ENCODE data around the gene CBX8.

CBX8 gene

DNA sequence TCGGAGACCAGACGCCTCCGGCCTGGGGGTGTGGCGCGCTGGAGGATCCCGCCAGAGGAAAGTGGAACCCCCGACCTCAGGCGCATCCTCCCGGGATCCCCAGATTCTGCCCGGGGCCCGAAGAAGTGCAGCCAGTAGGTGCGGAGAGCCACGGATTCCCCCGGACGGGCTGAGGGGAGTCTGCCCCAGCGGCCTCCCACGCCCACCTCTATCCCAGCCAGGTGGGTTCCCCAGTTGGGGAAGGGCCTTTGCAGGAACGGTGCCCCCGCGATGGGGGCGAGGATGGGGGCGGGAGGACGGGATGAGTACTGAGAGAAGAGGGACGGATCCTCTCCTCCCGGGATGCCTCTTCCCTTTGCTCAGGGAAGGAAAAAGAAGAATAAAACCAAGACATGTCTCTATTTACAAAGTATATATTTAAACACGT is 5.1 kb downstream of the CBX8 start:
- DNase-seq: no peak

DNA sequence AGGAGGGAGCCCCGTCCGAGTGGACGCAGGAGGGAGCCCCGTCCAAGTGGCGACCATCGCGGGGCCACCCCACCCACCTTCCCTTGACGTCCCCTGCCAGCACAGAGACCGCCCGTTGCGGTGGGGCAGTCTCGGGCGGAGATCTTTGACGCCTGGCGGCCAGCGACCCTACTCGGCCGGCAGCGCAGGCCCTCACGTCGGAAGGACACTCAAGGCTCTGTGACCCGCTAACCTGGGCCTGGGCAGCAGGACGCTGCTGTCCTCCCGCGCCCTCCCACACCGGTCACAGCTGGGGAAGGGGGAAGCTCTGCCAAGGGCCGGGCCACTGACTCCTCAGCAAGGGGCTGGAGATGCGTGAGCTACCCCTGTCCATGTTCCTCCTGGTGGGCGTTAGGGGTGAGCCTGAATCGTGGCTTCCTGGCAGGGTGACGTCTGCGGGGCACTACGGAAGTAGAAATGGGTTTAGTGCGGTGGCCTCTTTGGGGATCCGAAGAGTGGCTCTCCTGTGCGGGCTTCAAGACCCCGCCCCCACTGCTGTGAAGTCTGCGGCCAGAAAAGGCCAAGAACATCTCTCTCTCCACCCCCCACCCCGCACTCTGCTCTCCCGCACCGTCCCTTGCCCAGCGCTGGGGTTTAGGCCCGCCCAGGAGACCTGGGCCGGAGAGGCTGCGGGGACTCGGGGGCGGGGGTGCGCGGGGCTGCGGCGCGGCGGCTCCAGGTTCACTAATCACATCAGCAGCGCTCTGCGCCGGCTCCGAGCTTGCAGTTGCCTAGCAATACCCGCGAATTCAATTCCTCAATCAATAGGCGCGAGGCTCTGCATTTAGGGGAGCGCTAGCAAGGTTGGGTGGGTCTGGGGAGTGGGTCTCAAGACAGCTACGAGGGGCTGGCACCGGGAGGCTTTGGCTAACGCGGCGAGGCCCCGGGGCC is 5.8 kb downstream of the CBX8 start:
- no peak for DNase-seq

DNA sequence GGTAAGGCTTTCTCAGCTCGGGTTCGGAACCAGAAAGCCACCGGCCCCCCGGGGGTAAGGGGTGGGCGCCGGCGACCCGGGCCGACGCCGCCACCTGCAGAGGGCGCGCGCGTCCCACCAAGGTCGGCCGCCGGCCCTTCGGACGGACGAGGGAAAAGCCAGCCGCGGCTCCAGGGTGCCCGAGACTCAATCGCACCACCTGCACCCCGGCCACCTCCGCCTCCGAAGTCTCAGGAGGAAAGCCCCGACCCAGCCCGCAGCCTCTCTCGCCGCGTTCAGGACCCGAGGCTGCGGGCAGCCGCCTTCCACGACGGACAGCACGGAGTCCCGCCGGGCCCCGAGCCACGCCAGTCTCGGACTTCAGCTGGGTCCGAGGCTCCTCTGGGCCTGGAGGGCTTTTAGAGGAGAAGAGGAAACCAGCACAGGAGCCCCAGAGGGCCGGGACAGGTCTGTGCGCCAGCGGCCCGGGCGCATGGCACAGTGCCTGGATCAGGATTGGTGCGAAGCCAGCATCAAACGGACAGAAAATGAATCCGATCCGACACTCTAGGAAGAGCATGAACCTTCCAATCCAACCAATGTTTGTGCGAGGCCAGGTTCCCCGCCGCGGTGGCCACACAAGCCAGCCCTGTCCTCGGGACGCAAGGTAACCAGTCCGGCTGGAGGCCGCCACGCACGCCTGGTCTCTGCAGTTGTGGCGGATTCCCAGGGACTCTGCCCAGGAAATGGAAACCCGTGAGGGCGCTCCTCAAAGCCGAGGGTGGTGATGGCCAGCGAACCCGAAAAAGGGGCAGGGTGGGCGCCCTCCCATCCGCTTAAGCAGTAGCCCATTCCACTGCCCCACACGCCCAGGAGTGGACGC is 6.7 kb downstream of the CBX8 start:
- DNase-seq: no peak

DNA sequence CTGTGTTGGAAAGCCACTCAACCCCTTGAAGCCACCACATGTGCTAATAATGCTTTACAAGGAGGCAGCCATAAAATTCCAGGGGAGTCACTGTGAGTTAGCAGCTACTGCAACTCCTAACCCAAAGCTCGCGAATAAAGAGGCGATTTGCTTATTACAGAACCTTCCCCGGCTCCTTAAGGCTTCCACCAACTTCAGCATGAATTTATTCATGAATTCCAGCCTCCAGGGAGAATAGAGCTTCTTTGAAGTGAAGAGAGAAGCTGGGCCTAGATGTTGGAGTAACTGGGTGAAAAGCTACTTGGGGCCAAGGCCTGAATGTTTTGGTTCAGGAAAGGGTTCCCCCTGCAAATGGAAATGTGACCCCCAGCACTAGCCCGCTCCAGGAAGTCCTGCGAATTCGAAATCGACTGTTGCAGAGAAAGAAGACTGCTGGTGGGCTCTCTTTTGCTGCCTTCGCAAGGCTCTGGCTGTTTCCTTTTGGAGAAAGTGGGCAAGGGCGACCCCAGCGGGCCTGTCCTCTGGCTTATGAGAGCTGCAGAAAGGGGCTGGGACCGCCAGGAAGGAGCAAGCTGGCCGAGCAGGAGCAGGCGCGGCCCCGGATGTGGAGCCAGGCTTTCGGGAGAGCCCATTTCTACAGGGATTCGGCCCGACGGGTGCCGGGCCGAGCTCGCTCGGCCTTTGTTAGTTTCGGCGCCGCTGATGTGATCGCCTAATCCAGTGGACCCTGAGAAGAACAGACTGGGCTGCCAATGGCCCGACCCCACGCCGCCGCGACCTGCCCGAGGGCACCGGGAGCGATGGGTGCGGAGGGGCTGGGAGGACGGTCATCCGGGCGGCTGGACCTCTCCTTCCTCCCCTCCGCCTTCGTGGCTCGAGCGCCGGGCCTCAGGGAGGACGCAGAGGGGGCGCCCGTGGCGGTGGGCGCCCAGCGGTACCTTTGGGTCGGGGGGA is 7.6 kb downstream of the CBX8 start:
- DNase-seq: no peak

DNA sequence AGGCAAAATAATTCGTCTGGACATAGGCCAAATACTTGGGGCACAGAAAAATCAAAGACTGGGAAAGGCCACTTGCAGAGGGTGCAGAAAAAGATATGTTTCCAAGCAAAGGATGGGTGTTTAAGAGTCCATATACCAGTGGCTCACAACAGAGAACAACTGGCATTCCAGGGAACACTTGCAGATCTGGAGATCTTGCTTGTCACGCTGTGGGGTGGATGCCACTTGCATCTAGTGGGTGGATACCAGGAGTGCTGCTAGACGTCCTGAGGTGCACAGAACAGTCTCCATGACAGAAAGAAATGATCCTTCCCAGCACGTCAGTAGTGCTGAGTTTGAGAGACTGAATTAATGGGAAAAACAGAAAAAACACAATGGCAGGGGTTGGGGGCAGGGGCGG is 8.4 kb downstream of the CBX8 start:
- no peak for DNase-seq

DNA sequence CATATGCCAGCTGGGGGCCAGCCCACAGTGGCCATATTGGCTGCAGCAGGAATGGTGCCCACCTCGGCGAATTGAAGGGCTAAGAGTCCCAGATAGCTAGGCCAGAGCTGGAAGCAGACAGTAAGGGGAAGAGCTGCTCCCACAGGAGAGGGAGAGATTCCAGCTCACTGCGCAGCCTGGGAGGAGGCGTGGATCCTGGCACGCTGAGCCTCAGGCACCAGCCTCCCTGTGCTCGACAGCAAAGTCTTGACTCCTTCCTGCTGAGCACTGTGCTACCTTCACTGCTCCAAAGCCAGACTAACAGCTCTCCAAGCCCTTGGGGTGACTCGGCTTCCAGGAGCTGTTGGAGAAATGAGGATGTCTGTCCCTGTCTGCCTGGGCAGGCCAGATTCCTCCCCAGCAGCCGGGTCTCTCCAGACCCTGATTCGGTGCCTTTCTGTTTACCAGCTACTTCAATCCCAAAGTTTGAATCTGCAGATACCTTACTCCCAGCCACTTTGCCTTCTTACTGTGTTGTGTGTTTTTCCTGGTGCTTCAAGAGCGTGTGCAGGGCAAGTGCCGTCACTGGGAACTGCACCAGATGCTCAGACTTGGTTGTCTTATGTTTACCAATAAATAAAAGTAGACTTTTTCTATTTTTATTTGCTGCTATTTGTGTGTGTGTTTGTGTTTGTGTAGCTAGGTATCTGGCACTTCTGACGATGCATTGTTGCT is 9.8 kb downstream of the CBX8 start:
- DNase-seq: no peak

DNA sequence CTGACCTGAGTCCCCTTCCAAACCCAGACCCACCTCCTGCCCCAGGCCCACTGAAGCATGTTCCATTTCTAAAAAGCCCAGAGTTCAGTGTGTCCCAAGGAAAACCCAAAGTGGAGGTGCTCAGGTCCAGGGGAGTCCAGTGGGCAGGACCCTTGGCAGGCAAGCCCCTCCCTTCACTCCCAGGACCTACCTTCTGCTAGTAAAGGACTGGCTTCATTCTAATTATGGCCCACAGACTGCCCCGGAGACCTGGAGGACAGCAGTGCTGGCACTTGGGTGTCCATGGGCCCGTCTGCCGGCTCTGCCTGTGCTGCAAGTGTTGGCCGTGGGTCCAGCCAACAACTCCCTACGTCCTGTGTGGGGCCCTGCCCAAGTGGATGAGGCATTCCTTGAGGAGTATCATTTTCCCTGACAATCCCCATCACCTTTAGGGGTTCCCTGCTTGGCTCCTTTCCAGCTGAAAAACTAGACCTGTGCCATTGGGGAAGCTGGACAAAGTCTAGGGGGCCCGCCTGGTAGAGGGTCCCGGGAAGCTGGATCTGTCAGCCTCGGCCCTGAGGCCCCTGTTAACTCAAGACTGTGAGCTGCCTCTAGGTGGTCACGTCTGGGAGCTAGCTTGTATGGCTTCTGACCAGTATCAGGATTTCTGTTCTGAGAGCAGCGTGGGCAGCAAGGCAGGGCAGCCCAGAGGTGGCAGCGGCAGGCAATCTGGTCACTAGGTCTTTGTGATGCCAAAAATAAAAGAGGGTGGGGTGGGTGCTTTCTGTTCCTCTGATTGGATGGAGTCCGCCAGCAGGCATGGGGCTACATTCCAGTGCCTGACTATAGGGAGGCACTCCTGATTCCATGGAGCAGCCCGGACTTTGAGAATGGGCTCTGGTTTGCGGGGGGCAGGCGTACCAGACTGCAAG is 10.7 kb downstream of the CBX8 start:
- no peak for DNase-seq

DNA sequence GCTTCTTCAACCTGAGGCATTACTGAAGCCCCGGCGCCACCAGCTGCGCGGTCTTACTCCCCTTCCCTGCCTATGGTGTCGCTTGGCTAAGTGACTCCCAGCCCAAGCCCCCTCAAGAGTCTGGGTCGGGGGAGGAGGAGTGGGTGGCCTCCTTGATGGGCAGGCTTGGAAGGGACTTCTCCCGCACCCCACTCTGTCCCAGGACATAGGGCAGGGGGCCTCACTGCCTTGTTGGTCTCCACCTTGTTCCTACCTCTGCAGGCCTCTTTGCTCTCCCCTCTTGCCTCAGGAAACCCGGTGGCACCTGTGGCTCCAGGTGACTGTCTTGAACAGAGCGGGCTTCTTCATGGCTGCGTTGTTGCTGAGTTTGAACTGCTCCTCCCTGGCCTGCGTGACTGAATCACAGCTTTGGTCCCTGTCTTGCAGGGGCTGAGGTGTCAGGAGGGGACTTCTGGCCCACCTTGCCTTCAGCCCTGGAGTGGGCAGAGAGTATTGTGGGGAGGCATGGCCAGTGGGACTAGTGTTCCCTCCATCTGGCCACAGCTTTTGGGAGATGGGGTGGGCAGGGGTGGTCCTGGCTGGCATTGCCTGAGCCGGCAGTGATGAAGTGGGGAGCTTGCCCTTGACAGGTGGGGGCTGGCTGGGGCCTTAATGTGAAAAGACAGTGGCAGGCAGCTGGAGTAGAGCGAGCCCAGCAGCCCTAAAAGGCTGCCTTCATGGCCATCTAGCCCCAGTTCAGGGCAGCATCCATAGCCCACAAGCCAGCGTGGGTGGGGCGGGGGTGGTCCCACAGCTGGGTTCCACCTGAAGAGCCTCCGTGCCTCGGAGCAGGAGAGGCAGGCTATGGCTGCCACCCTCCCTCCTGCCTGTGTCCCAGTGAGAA is 11.6 kb downstream of the CBX8 start:
- DNase-seq: no peak

DNA sequence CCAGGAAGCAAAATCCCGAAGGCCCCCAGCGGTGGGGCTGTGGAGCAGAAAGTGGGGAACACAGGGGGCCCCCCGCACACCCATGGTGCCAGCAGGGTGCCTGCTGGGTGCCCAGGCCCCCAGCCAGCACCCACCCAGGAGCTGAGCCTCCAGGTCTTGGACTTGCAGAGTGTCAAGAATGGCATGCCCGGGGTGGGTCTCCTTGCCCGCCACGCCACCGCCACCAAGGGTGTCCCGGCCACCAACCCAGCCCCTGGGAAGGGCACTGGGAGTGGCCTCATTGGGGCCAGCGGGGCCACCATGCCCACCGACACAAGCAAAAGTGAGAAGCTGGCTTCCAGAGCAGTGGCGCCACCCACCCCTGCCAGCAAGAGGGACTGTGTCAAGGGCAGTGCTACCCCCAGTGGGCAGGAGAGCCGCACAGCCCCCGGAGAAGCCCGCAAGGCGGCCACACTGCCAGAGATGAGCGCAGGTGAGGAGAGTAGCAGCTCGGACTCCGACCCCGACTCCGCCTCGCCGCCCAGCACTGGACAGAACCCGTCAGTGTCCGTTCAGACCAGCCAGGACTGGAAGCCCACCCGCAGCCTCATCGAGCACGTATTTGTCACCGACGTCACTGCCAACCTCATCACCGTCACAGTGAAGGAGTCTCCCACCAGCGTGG is 12.4 kb downstream of the CBX8 start:
- DNase-seq: no peak

DNA sequence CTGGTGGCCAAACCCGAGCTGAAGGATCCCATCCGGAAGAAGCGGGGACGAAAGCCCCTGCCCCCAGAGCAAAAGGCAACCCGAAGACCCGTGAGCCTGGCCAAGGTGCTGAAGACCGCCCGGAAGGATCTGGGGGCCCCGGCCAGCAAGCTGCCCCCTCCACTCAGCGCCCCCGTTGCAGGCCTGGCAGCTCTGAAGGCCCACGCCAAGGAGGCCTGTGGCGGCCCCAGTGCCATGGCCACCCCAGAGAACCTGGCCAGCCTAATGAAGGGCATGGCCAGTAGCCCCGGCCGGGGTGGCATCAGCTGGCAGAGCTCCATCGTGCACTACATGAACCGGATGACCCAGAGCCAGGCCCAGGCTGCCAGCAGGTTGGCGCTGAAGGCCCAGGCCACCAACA is 13.0 kb downstream of the CBX8 start:
- DNase-seq: no peak

DNA sequence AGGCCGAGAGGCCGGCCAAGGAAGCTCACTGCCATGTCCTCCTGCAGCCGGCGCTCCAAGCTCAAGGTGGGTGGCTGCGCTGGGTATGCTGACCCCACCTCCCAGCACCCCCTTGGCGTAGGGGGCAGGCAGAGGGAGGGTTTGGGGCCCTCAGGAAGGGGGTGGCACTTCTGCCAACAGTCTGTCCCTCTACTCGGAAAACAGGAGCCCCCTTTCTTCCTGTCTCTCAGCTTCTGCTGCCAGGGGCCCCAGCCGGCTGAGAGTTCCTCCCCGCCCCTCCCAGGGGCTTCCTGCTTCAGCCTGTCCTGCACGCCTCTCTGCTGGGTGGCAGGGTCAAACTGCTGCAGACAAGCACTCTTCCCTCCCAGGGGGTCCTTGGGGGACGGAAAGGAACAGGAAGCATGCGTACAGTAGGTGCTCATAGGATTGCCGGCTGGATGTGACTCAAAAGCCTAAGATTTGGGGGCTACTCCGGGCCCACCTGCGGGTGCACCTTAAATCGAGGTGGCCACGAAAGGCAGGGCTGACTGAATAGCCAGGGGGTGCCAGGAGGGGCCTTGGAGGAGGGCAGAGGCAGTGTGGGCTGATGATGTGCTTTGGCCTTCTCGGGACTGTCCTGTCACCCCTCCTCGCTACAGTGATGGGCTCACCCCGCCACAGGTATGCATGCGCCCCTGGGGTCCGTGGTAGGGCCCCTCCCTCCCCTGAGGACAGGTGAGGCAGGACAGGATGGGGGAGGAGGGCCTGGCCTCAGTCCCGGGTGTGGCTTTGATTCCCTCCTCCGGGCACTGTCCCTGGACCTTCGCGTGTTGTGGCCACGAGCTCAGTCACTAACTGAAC is 14.9 kb downstream of the CBX8 start:
- DNase-seq: no peak

DNA sequence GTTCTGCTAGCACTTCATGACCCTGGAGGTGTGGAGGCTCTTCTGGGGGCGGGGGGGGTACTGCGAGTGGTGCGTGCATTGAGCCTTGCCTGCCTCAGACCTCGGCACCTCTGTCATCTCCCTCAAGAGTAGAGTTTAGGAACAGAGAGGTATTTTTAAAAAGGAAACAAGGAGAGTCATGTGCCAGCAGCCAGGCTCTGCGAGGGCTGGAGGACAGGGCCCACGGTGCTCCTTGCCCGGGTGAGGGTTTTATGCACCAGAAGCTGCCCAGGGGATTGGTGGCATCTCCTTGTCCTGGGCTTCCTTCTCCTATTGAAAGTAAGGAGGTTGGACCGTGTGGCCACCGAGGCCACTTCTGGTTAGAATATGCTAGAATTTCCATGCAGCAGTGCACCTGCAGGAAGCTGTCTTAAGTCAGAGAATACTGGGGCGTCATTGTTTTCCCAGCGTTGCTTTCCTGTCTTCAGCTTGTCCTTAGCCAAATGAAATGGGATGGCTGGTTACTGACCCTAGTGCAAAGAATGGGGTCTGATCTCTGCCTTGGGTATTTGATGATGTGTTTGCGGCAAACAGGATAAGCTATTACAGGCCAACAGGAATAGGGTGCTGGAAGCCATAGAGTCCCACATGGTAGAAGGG is 15.7 kb downstream of the CBX8 start:
- DNase-seq: no peak

DNA sequence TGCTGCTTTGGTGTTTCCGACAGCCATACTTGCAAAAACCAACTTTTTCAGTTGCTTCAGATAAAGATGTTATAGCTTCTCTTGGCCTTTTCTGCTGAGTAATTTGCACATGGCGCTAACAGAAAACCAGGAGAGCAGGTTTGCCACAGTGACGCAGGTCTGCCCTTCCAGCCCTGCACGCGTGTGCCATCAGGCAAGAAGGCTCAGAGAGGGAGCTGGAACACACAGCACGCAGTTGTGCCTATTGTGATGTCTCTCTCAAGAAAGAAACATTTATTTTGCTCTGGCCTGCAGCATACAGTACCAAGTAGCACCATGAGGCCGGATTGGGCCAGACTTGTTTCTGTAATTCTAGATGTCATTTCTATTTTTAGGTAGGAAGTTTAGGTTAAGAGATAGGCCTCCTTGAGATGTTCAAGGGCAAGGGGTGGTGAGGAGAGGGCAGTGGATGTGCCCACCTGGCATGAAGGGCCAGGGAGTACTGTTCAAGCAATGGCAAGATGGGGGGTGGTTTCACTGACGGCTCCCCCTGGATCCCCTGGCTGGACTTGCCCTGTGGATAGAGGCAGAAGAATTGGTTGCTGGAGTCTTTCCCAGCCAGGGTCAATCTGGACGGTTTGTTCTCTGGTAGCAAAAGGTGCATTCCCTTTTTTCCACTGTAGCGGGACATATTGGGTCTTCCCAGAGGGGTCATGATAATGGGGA is 17.1 kb downstream of the CBX8 start:
- DNase-seq: no peak

DNA sequence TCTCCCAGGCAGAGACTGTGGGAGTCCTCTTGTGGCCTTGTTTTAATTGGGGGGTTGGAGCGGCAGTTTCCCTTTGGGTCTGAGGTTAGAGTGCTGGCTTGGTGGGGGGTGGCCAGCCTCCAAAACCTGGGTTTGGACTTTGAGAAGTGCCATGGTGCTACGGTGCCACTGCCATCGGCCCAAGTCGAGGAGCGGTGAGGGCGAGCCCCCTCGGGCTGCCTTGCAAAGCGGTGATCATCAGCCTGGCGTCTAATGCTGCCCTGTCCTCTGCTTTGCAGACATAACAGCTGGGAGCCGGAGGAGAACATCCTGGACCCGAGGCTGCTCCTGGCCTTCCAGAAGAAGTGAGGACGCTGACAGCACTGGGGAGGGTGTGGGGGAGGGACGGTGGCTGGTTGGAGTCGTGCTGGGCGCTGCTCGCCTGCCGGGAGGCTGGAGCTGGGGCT is 17.8 kb downstream of the CBX8 start:
- DNase-seq: no peak

DNA sequence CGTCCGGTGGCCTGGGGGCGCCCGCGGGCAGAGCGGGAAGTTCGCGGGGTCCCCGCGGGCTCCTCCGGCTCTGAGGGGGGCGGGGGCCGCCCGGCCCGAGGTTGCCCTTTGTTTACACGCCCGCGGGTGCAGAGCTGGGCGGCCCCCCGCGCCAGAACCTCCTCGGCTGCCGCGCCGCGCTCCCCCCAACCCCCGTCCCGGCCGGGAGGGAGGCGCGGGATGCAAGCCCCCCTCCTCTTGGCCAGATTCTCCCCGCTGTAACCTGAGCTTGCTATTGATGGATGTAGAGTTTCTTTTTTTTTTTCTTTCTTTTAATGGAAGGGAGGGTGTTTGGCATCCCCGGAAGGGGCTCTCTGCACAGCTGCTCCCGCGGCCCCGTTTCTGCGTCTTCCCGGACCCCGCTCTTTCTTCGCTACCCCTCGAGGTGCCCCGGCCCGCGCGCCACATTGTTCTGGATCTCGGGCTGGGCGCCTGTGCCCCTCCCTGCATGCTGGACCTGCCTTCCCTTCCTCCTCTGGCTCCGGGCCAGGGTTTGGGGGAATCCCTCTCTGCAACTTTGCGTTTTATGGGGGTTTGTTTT is 18.3 kb downstream of the CBX8 start:
- peak; percentile 33 for DNase-seq

DNA sequence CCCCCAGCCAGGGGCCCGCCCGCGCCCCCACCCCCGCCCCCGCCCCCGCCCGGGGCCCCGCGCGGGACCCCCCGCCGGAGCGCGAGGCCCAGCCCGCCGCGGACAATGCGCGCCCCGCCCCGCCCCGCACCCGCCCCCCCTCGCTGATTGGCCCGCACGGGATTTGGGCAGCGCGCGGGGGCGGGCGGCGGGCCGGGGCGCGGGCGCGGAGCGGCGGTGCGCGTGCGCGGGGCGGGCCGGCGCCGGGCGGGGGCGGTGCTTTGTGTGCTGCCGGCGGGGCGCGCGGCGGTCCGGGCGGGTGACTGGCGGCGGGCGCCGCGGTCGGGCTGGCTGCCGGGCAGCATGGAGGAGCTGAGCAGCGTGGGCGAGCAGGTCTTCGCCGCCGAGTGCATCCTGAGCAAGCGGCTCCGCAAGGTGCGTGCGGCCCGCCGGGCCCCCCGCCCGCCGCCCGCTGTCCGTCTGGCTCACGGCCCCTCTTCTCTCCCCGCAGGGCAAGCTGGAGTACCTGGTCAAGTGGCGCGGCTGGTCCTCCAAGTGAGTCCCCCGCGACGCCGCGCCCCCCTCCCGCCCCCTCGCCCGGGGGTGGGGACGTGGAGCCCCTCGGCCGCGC is 18.9 kb downstream of the CBX8 start, which contains the start of gene CBX2:
CBX2 (plus strand) TSS at position 255 of the 610 bp plus-strand sequence; CDS start at position 343, 88 bp downstream.
- DNase-seq: peak; percentile 88
